HepG2 (cell line): ENCODE data around the gene GYS2. TPM values are rescaled to one million over a fixed set of nuclear protein-coding genes. Genes with fewer than 3 reads are reported as not detected.

Source experiments
- ATAC-seq: fragments of 200-7000 bp; cut with Tn5 transposase; 3 replicates; pipeline ENCODE4 v1.9.1; 2020; ENCODE audit warnings: mild to moderate bottlenecking, moderate library complexity
- BruUV-seq: library from RNA; stranded (reverse); fragments of 400-500 nt; replicated peaks from 2 replicates; lab custom pipeline; 2021; lab: Mats Ljungman, UMichigan
- CTCF ChIA-PET: fragments of 300-600 bp; formaldehyde crosslinking; extraction: SDS; loops from one replicate; lab custom pipeline; 2021; ENCODE audit warnings: low total read pairs, inconsistent platforms, low intra/inter-chr PET ratio; lab: Yijun Ruan, JAX
- POLR2A ChIA-PET: fragments of 350-600 bp; sonication (Branson Sonifier 250); formaldehyde crosslinking; loops from one replicate; lab custom pipeline; 2020; ENCODE audit warnings: antibody characterized with exemption, inconsistent platforms; lab: Yijun Ruan, JAX
- DNase-seq: peaks from one replicate; pipeline ENCODE4 v3.0.0-alpha.2; 2015; ENCODE audit warnings: low spot score
- FAIRE-seq: peaks from 3 replicates; lab custom pipeline; 2011; peaks lifted over from hg19 to GRCh38; lab: Jason Lieb, UNC
- H2AFZ ChIP-seq: one replicate; pipeline ENCODE4 v1.6.1; 2011; ENCODE audit warnings: low read length, inconsistent platforms
- H3K27ac ChIP-seq: fragments of 300-600 bp; 3 replicates; pipeline ENCODE4 v1.8.0; 2011; ENCODE audit warnings: mixed run types, mild to moderate bottlenecking, mixed read lengths, low read length, inconsistent platforms; ENCODE audit not compliant: insufficient read depth; ENCODE audit errors: extremely low read length
- H3K27me3 ChIP-seq, 2 experiments: fragments of 200-600 bp in 1 of 2; 2 replicates in 1 of 2; 3 replicates in 1 of 2; pipeline versions ENCODE4 v1.6.0 to v1.8.0; 2011; ENCODE audit warnings: low read length in 2 of 2, mild to moderate bottlenecking in 2 of 2, moderate library complexity in 2 of 2, inconsistent platforms in 1 of 2; ENCODE audit not compliant: insufficient read depth in 2 of 2, control insufficient read depth in 1 of 2
- H3K36me3 ChIP-seq, 2 experiments: fragments of 200-600 bp in 1 of 2; replicated peaks in 1 of 2; 2 replicates in 1 of 2; 3 replicates in 1 of 2; pipeline versions ENCODE4 v1.5.1 to v1.8.0; 2011; ENCODE audit warnings: low read length in 2 of 2, inconsistent platforms in 1 of 2; ENCODE audit not compliant: insufficient read depth in 2 of 2, control insufficient read depth in 1 of 2
- H3K4me1 ChIP-seq: 2 replicates; pipeline ENCODE4 v1.5.1; 2012; ENCODE audit warnings: low read length, inconsistent platforms; ENCODE audit not compliant: insufficient read depth
- H3K4me2 ChIP-seq: 2 replicates; pipeline ENCODE4 v1.6.0; 2011; ENCODE audit warnings: low read depth, low read length, inconsistent platforms
- H3K4me3 ChIP-seq, 3 experiments: fragments of 200-600 bp in 1 of 3; sonication (generic), shearing (Covaris generic) in 1 of 3; replicated peaks in 1 of 3; 2 replicates each; pipeline ENCODE4 v1.5.1; 2011 to 2016; ENCODE audit warnings: low read length in 3 of 3, inconsistent platforms in 2 of 3, low read depth in 2 of 3, mild to moderate bottlenecking in 2 of 3, control low read depth in 1 of 3, mixed read lengths in 1 of 3; ENCODE audit not compliant: insufficient read depth in 1 of 3
- H3K79me2 ChIP-seq: one replicate; pipeline ENCODE4 v1.6.1; 2011; ENCODE audit warnings: low read length, inconsistent platforms; ENCODE audit not compliant: insufficient read depth
- H3K9ac ChIP-seq: 2 replicates; pipeline ENCODE4 v1.6.0; 2011; ENCODE audit warnings: mild to moderate bottlenecking, low read depth, low read length, inconsistent platforms; ENCODE audit not compliant: insufficient read depth
- H3K9me3 ChIP-seq: 2 replicates; pipeline ENCODE4 v1.5.1; 2012; ENCODE audit warnings: mild to moderate bottlenecking, low read length
- H4K20me1 ChIP-seq: 2 replicates; pipeline ENCODE4 v1.6.0; 2011; ENCODE audit warnings: inconsistent platforms, mild to moderate bottlenecking, low read length, moderate library complexity; ENCODE audit not compliant: insufficient read depth
- BRCA1 ChIP-seq: sonication (generic); formaldehyde crosslinking; IDR thresholded peaks from 2 replicates; pipeline ENCODE4 v1.4.0; 2020; ENCODE audit warnings: missing genetic modification reagents
- CERS6 ChIP-seq: sonication (generic); formaldehyde crosslinking; IDR thresholded peaks from 2 replicates; pipeline ENCODE4 v1.5.0; 2020; ENCODE audit warnings: missing genetic modification reagents
- FOXK1 ChIP-seq: sonication (generic); formaldehyde crosslinking; IDR thresholded peaks from 2 replicates; pipeline ENCODE4 v1.4.0; 2020; ENCODE audit warnings: low read depth, missing genetic modification reagents, borderline replicate concordance
- HCFC1 ChIP-seq: fragments of 150-350 bp; IDR thresholded peaks from 2 replicates; pipeline ENCODE4 v1.6.1; 2014; ENCODE audit warnings: low read depth, low read length
- HMG20A ChIP-seq: IDR thresholded peaks from 2 replicates; pipeline ENCODE4 v1.6.1; 2016; ENCODE audit warnings: borderline replicate concordance
- HNF4A ChIP-seq: sonication (generic); formaldehyde crosslinking; IDR thresholded peaks from 2 replicates; pipeline ENCODE4 v1.4.0; 2020; ENCODE audit warnings: missing genetic modification reagents
- JARID2 ChIP-seq: sonication (generic); formaldehyde crosslinking; IDR thresholded peaks from 2 replicates; pipeline ENCODE4 v1.8.1; 2023; ENCODE audit warnings: missing genetic modification reagents, inconsistent platforms; ENCODE audit not compliant: insufficient replicate concordance
- KDM5A ChIP-seq: fragments of 200-600 bp; sonication (generic); IDR thresholded peaks from 2 replicates; pipeline ENCODE4 v1.7.0; 2018; ENCODE audit warnings: antibody characterized with exemption, mild to moderate bottlenecking, low read length, borderline replicate concordance
- PBX2 ChIP-seq: IDR thresholded peaks from 2 replicates; pipeline ENCODE4 v1.6.1; 2016; ENCODE audit warnings: control low read depth
- RARG ChIP-seq: sonication (generic); formaldehyde crosslinking; IDR thresholded peaks from 2 replicates; pipeline ENCODE4 v1.4.0; 2020; ENCODE audit warnings: low read depth, mild to moderate bottlenecking, missing genetic modification reagents
- ZFP90 ChIP-seq: sonication (generic); formaldehyde crosslinking; IDR thresholded peaks from 2 replicates; pipeline ENCODE4 v1.8.0; 2022; ENCODE audit warnings: missing genetic modification reagents, mild to moderate bottlenecking, inconsistent platforms, borderline replicate concordance
- ZNF34 ChIP-seq: sonication (generic); formaldehyde crosslinking; IDR thresholded peaks from 2 replicates; pipeline ENCODE4 v1.4.0; 2020; ENCODE audit warnings: mild to moderate bottlenecking, missing genetic modification reagents, borderline replicate concordance
- ZNF530 ChIP-seq: sonication (generic); formaldehyde crosslinking; IDR thresholded peaks from 2 replicates; pipeline ENCODE4 v1.5.0; 2020; ENCODE audit warnings: low read depth, mild to moderate bottlenecking, missing genetic modification reagents
- ZNF770 ChIP-seq: sonication (generic); formaldehyde crosslinking; IDR thresholded peaks from 2 replicates; pipeline ENCODE4 v1.5.0; 2020; ENCODE audit warnings: mild to moderate bottlenecking, missing genetic modification reagents
- ZSCAN12 ChIP-seq: sonication (generic); formaldehyde crosslinking; IDR thresholded peaks from 2 replicates; pipeline ENCODE4 v1.9.0; 2021; ENCODE audit warnings: mild to moderate bottlenecking, missing genetic modification reagents
- ZZZ3 ChIP-seq: sonication (generic); formaldehyde crosslinking; IDR thresholded peaks from 2 replicates; pipeline ENCODE4 v1.4.0; 2020; ENCODE audit warnings: missing genetic modification reagents, mild to moderate bottlenecking, borderline replicate concordance
- WGBS: methylation state at CpG from one replicate; pipeline ENCODE4 v1.1.6; 2017; ENCODE audit warnings: low lambda C conversion rate; 5-methylcytosine and 5-hydroxymethylcytosine counted together
- in situ Hi-C: cut with HindIII; loops from 2 replicates; pipeline ENCODE4 v1.10.0; 2017; ENCODE audit warnings: low pct_unique_long_range_greater_than_20kb; ENCODE audit not compliant: extremely low pct_ligation_motif_present
- intact Hi-C: fragments of 100-400 bp; cut with micrococcal nuclease; formaldehyde crosslinking; loops from one replicate; pipeline ENCODE4 v1.10.0; 2022; ENCODE audit not compliant: unreplicated experiment
- polyA plus RNA-seq, 8 experiments: library from polyadenylated mRNA; depleted of rRNA in 3 of 8; stranded (reverse) in 7 of 8; unstranded in 1 of 8; fragments of >200 nt; fragmentation: Illumina TruSeq in 4 of 8; extraction: Trizol in 4 of 8; gene quantifications; 2 replicates each; pipeline versions ENCODE4 v1.2.1 to v1.2.3, GENCODE V29; 2011 to 2016; ENCODE audit warnings: low read depth in 4 of 8, missing spikeins in 1 of 8, mixed read lengths in 1 of 8; ENCODE audit not compliant: insufficient read depth in 1 of 8
- total RNA-seq, 5 experiments: library from RNA; depleted of rRNA; stranded (reverse); fragments of >200 nt; fragmentation: Illumina TruSeq; extraction: Trizol; gene quantifications; 2 replicates each; pipeline ENCODE4 v1.2.3, GENCODE V29; 2016; ENCODE audit warnings: low read depth in 1 of 5

GYS2 gene
- total and polyA plus RNA-seq, 2 of the 13 experiments (the other 11 are each of a cell fraction or from before 2014, with no cell fraction given) = not detected

GRCh38 chr12:21558100-21558679 lies 46.5 kb downstream of the GYS2 start:
- Histone ChIP-seq H2AFZ (no peak overlapping the region), H3K9me3 (no peaks in the 10 kb centered on the region), H3K79me2 (no peaks in the 10 kb centered on the region), H3K27me3 (no peaks in the 10 kb centered on the region)
- BruUV-seq = no TSS peak
- no peak for TF ChIP-seq ZNF34 (CRISPR knock-in tag)
- no peak for TF ChIP-seq FOXK1 (CRISPR knock-in tag)
- no peak for TF ChIP-seq ZNF770
- TF ChIP-seq ZNF530 (CRISPR knock-in tag) = no peak
- no peak for TF ChIP-seq PBX2 (CRISPR knock-in tag)
- no peak for TF ChIP-seq BRCA1
- TF ChIP-seq ZFP90 = no peak
- no peak for TF ChIP-seq ZSCAN12 (CRISPR knock-in tag)
- TF ChIP-seq HCFC1 = no peak
- no peak for TF ChIP-seq KDM5A
- TF ChIP-seq HMG20A (CRISPR knock-in tag) = no peak
- no peak for TF ChIP-seq CERS6 (CRISPR knock-in tag)
- no peak for TF ChIP-seq HNF4A (CRISPR knock-in tag)
- no peak for TF ChIP-seq ZZZ3
- no peak for TF ChIP-seq JARID2
- TF ChIP-seq RARG (CRISPR knock-in tag) = no peak
- TF ChIP-seq, all 625 proteins: peak for 0
- FAIRE-seq (no peak), DNase-seq (no peak), ATAC-seq (no peak)
- CTCF ChIA-PET = no interaction called here
- no peak overlapping the region for H3K4me3 ChIP-seq
- in situ Hi-C loops (no loop called here), intact Hi-C loops (no loop called here)
- H4K20me1 ChIP-seq = no peaks in the 10 kb centered on the region
- no peaks in the 10 kb centered on the region for H3K36me3 ChIP-seq
- no peak overlapping the region for H3K4me2 ChIP-seq
- POLR2A ChIA-PET = no interaction called here
- WGBS = 90% methylated on average over 9 of the region's 9 CpGs
- H3K27ac ChIP-seq = no peak overlapping the region
- H3K4me1 ChIP-seq = peaks cover 34% of the 10 kb centered on the region
- H3K9ac ChIP-seq = no peak overlapping the region
